ENCODE results near the gene PAOX.
A peak's percentile ranks its signal among the peaks of the same experiment; 100 is the strongest.

The PAOX gene

GRCh38 chr10:133339708-133340380, 39.2 kb upstream of the PAOX start:
- Histone ChIP-seq H3K9me3 (ENCODE audit: control insufficient read depth in 1 of 2, low read length in 2 of 2) (no peaks in the 10 kb centered on the region), H3K36me3 (ENCODE audit: control insufficient read depth in 1 of 2, insufficient read depth in 2 of 2, low read length in 2 of 2) (no peaks in the 10 kb centered on the region), H3K4me1 (ENCODE audit: control insufficient read depth in 1 of 2, insufficient read depth in 2 of 2, low read length in 2 of 2) (peaks cover 0 to 21% of the 10 kb centered on the region in 2 donors), H3K27me3 (ENCODE audit: low read depth, low read length) (peaks cover 22% of the 10 kb centered on the region), H3K27ac (ENCODE audit: low read length) (no peak overlapping the region), H3K4me3 (ENCODE audit: low read depth in 1 of 2, low read length in 2 of 2) (no peak overlapping the region)

- H3K4me1 ChIP-seq (ENCODE audit: control insufficient read depth in 1 of 2, insufficient read depth in 2 of 2, low read length in 2 of 2), result peaks cover 0 to under 1% of the 10 kb centered on the region in 2 donors
- H3K36me3 ChIP-seq (ENCODE audit: control insufficient read depth in 1 of 2, insufficient read depth in 2 of 2, low read length in 2 of 2), result no peaks in the 10 kb centered on the region
- no peaks in the 10 kb centered on the region for H3K9me3 ChIP-seq (ENCODE audit: control insufficient read depth in 1 of 2, low read length in 2 of 2)
- no peak overlapping the region for H3K4me3 ChIP-seq (ENCODE audit: low read depth in 1 of 2, low read length in 2 of 2)
- no peak overlapping the region for H3K27ac ChIP-seq (ENCODE audit: low read length)
- H3K27me3 ChIP-seq (ENCODE audit: low read depth, low read length), result peaks cover 21% of the 10 kb centered on the region
Observed at GRCh38 chr10:133341983-133342382, 37.1 kb upstream of the PAOX start.

GRCh38 chr10:133342942-133343341, 36.1 kb upstream of the PAOX start:
- Histone ChIP-seq H3K27ac (ENCODE audit: low read length) (no peak overlapping the region), H3K4me3 (ENCODE audit: low read depth in 1 of 2, low read length in 2 of 2) (no peak overlapping the region), H3K36me3 (ENCODE audit: control insufficient read depth in 1 of 2, insufficient read depth in 2 of 2, low read length in 2 of 2) (no peaks in the 10 kb centered on the region), H3K27me3 (ENCODE audit: low read depth, low read length) (peaks cover 12% of the 10 kb centered on the region), H3K9me3 (ENCODE audit: control insufficient read depth in 1 of 2, low read length in 2 of 2) (no peaks in the 10 kb centered on the region), H3K4me1 (ENCODE audit: control insufficient read depth in 1 of 2, insufficient read depth in 2 of 2, low read length in 2 of 2) (peaks cover 0 to 5% of the 10 kb centered on the region in 2 donors)

- Histone ChIP-seq H3K4me3 (ENCODE audit: low read depth in 1 of 2, low read length in 2 of 2) (no peak overlapping the region), H3K9me3 (ENCODE audit: control insufficient read depth in 1 of 2, low read length in 2 of 2) (no peaks in the 10 kb centered on the region), H3K36me3 (ENCODE audit: control insufficient read depth in 1 of 2, insufficient read depth in 2 of 2, low read length in 2 of 2) (no peaks in the 10 kb centered on the region), H3K27me3 (ENCODE audit: low read depth, low read length) (peaks cover 6% of the 10 kb centered on the region), H3K27ac (ENCODE audit: low read length) (no peak overlapping the region), H3K4me1 (ENCODE audit: control insufficient read depth in 1 of 2, insufficient read depth in 2 of 2, low read length in 2 of 2) (peaks cover 0 to 5% of the 10 kb centered on the region in 2 donors)
Observed at GRCh38 chr10:133343558-133343957, 35.5 kb upstream of the PAOX start.

GRCh38 chr10:133344236-133344635, 34.8 kb upstream of the PAOX start:
- H3K9me3 ChIP-seq (ENCODE audit: control insufficient read depth in 1 of 2, low read length in 2 of 2), result no peaks in the 10 kb centered on the region
- no peaks in the 10 kb centered on the region for H3K36me3 ChIP-seq (ENCODE audit: control insufficient read depth in 1 of 2, insufficient read depth in 2 of 2, low read length in 2 of 2)
- H3K27me3 ChIP-seq (ENCODE audit: low read depth, low read length), result no peaks in the 10 kb centered on the region
- no peak overlapping the region for H3K4me3 ChIP-seq (ENCODE audit: low read depth in 1 of 2, low read length in 2 of 2)
- H3K4me1 ChIP-seq (ENCODE audit: control insufficient read depth in 1 of 2, insufficient read depth in 2 of 2, low read length in 2 of 2), result peaks cover 0 to 5% of the 10 kb centered on the region in 2 donors
- H3K27ac ChIP-seq (ENCODE audit: low read length), result no peak overlapping the region

GRCh38 chr10:133346413-133346812, 32.6 kb upstream of the PAOX start:
- H3K9me3 ChIP-seq (ENCODE audit: control insufficient read depth in 1 of 2, low read length in 2 of 2), result no peaks in the 10 kb centered on the region
- no peaks in the 10 kb centered on the region for H3K27me3 ChIP-seq (ENCODE audit: low read depth, low read length)
- H3K36me3 ChIP-seq (ENCODE audit: control insufficient read depth in 1 of 2, insufficient read depth in 2 of 2, low read length in 2 of 2), result no peaks in the 10 kb centered on the region
- peaks cover 0 to 5% of the 10 kb centered on the region in 2 donors for H3K4me1 ChIP-seq (ENCODE audit: control insufficient read depth in 1 of 2, insufficient read depth in 2 of 2, low read length in 2 of 2)
- no peak overlapping the region for H3K4me3 ChIP-seq (ENCODE audit: low read depth in 1 of 2, low read length in 2 of 2)
- H3K27ac ChIP-seq (ENCODE audit: low read length), result no peak overlapping the region

- Histone ChIP-seq H3K27me3 (ENCODE audit: low read depth, low read length) (no peaks in the 10 kb centered on the region), H3K4me3 (ENCODE audit: low read depth in 1 of 2, low read length in 2 of 2) (peak overlapping the region in 1 of 2 donors; percentile 16), H3K36me3 (ENCODE audit: control insufficient read depth in 1 of 2, insufficient read depth in 2 of 2, low read length in 2 of 2) (no peaks in the 10 kb centered on the region), H3K9me3 (ENCODE audit: control insufficient read depth in 1 of 2, low read length in 2 of 2) (no peaks in the 10 kb centered on the region), H3K27ac (ENCODE audit: low read length) (no peak overlapping the region), H3K4me1 (ENCODE audit: control insufficient read depth in 1 of 2, insufficient read depth in 2 of 2, low read length in 2 of 2) (peaks cover 0 to 5% of the 10 kb centered on the region in 2 donors)
Observed at GRCh38 chr10:133347710-133348517, 31.1 kb upstream of the PAOX start.

- Histone ChIP-seq H3K27me3 (ENCODE audit: low read depth, low read length) (no peaks in the 10 kb centered on the region), H3K9me3 (ENCODE audit: control insufficient read depth in 1 of 2, low read length in 2 of 2) (no peaks in the 10 kb centered on the region), H3K4me3 (ENCODE audit: low read depth in 1 of 2, low read length in 2 of 2) (no peak overlapping the region), H3K4me1 (ENCODE audit: control insufficient read depth in 1 of 2, insufficient read depth in 2 of 2, low read length in 2 of 2) (peaks cover 0 to 5% of the 10 kb centered on the region in 2 donors), H3K36me3 (ENCODE audit: control insufficient read depth in 1 of 2, insufficient read depth in 2 of 2, low read length in 2 of 2) (no peaks in the 10 kb centered on the region), H3K27ac (ENCODE audit: low read length) (no peak overlapping the region)
Observed at GRCh38 chr10:133349160-133349568, 29.9 kb upstream of the PAOX start.

GRCh38 chr10:133349577-133350011, 29.5 kb upstream of the PAOX start:
- no peaks in the 10 kb centered on the region for H3K27me3 ChIP-seq (ENCODE audit: low read depth, low read length)
- H3K4me3 ChIP-seq (ENCODE audit: low read depth in 1 of 2, low read length in 2 of 2), result no peak overlapping the region
- no peaks in the 10 kb centered on the region for H3K36me3 ChIP-seq (ENCODE audit: control insufficient read depth in 1 of 2, insufficient read depth in 2 of 2, low read length in 2 of 2)
- H3K27ac ChIP-seq (ENCODE audit: low read length), result no peak overlapping the region
- H3K9me3 ChIP-seq (ENCODE audit: control insufficient read depth in 1 of 2, low read length in 2 of 2), result no peaks in the 10 kb centered on the region
- H3K4me1 ChIP-seq (ENCODE audit: control insufficient read depth in 1 of 2, insufficient read depth in 2 of 2, low read length in 2 of 2), result peaks cover 0 to 5% of the 10 kb centered on the region in 2 donors

GRCh38 chr10:133350283-133350949, 28.6 kb upstream of the PAOX start:
- H3K27me3 ChIP-seq (ENCODE audit: low read depth, low read length), result no peaks in the 10 kb centered on the region
- no peaks in the 10 kb centered on the region for H3K9me3 ChIP-seq (ENCODE audit: control insufficient read depth in 1 of 2, low read length in 2 of 2)
- no peak overlapping the region for H3K27ac ChIP-seq (ENCODE audit: low read length)
- H3K4me1 ChIP-seq (ENCODE audit: control insufficient read depth in 1 of 2, insufficient read depth in 2 of 2, low read length in 2 of 2), result peaks cover 0 to 5% of the 10 kb centered on the region in 2 donors
- H3K36me3 ChIP-seq (ENCODE audit: control insufficient read depth in 1 of 2, insufficient read depth in 2 of 2, low read length in 2 of 2), result no peaks in the 10 kb centered on the region
- no peak overlapping the region for H3K4me3 ChIP-seq (ENCODE audit: low read depth in 1 of 2, low read length in 2 of 2)

GRCh38 chr10:133350950-133351329, 28.1 kb upstream of the PAOX start:
- Histone ChIP-seq H3K4me1 (ENCODE audit: control insufficient read depth in 1 of 2, insufficient read depth in 2 of 2, low read length in 2 of 2) (peaks cover 0 to 5% of the 10 kb centered on the region in 2 donors), H3K36me3 (ENCODE audit: control insufficient read depth in 1 of 2, insufficient read depth in 2 of 2, low read length in 2 of 2) (no peaks in the 10 kb centered on the region), H3K27ac (ENCODE audit: low read length) (no peak overlapping the region)

More at GRCh38 chr10:133350950-133351329, 28.1 kb upstream of the PAOX start:
- H3K27me3 ChIP-seq (ENCODE audit: low read depth, low read length), result no peaks in the 10 kb centered on the region
- no peak overlapping the region for H3K4me3 ChIP-seq (ENCODE audit: low read depth in 1 of 2, low read length in 2 of 2)
- no peaks in the 10 kb centered on the region for H3K9me3 ChIP-seq (ENCODE audit: control insufficient read depth in 1 of 2, low read length in 2 of 2)

Measured in muscle layer of duodenum (tissue), 2 donors.